Sigmoid colon (tissue), 7 donors: ENCODE results near the gene IFT43. TPM values are rescaled to one million over a fixed set of nuclear protein-coding genes. Genes with fewer than 3 reads are reported as not detected.

Experiments used
- DNase-seq: peaks from one replicate; pipeline ENCODE4 v3.0.0-alpha.2; 2019
- H3K27ac ChIP-seq, 4 donors: fragments of 200-600 bp; sonication (generic); one replicate each; pipeline ENCODE4 v1.5.1; 2016 to 2019; ENCODE audit warnings: mild to moderate bottlenecking in 1 of 4
- H3K27me3 ChIP-seq, 3 donors: fragments of 200-600 bp; sonication (generic); one replicate each; pipeline ENCODE4 v1.5.1; 2019; ENCODE audit warnings: mild to moderate bottlenecking in 1 of 3
- H3K36me3 ChIP-seq, 4 donors: fragments of 200-600 bp; sonication (generic); one replicate each; pipeline ENCODE4 v1.5.1; 2016 to 2019
- H3K4me1 ChIP-seq, 4 donors: fragments of 200-600 bp; sonication (generic); one replicate each; pipeline ENCODE4 v1.5.1; 2017 to 2019
- H3K4me3 ChIP-seq, 4 donors: fragments of 200-600 bp; sonication (generic); one replicate each; pipeline ENCODE4 v1.5.1; 2017 to 2019; ENCODE audit warnings: mild to moderate bottlenecking in 2 of 4, moderate library complexity in 1 of 4
- H3K9me3 ChIP-seq, 4 donors: fragments of 200-600 bp in 3 of 4; sonication (generic) in 3 of 4; one replicate each; pipeline versions ENCODE4 v1.5.1 to v1.6.1; 2013 to 2019
- EP300 ChIP-seq, 4 donors: sonication (generic); formaldehyde crosslinking; IDR thresholded peaks; one replicate each; pipeline ENCODE4 v1.6.1; 2017; ENCODE audit warnings: antibody characterized with exemption in 4 of 4
- POLR2A ChIP-seq, 2 donors: fragments of 450-650 bp; IDR thresholded peaks; one replicate each; pipeline ENCODE4 v1.6.1; 2016; ENCODE audit warnings: antibody characterized with exemption in 2 of 2, mild to moderate bottlenecking in 2 of 2, moderate library complexity in 2 of 2
- POLR2AphosphoS5 ChIP-seq, 4 donors: sonication (generic); formaldehyde crosslinking; IDR thresholded peaks; one replicate each; pipeline ENCODE4 v1.6.1; 2017; ENCODE audit warnings: antibody characterized with exemption in 4 of 4
- WGBS, 2 donors: extraction: QIAGEN DNeasy Blood & Tissue Kit; methylation state at CpG; one replicate each; pipeline ENCODE4 v1.1.7; 2013; 5-methylcytosine and 5-hydroxymethylcytosine counted together
- intact Hi-C: fragments of 100-400 bp; cut with DNase I; formaldehyde crosslinking; loops from one replicate; pipeline ENCODE4 v1.15.1; 2023
- polyA plus RNA-seq, 3 donors: library from polyadenylated mRNA; stranded (reverse); fragments of 200-250 nt; gene quantifications; one replicate each; pipeline ENCODE4 v1.2.3, GENCODE V29; 2013
- total RNA-seq, 4 donors: library from RNA; depleted of rRNA; stranded (reverse); fragments of >200 nt; gene quantifications; one replicate each; pipeline ENCODE4 v1.1.0, GENCODE V29; 2016
- TF ChIP-seq, protein P1 (sequence below), 4 experiments: fragments of 450-650 bp in 3 of 4; fragments of 200-600 bp in 1 of 4; IDR thresholded peaks; one replicate each; pipeline ENCODE4 v1.5.1; 2016 to 2019; ENCODE audit warnings: antibody characterized with exemption in 4 of 4, mild to moderate bottlenecking in 3 of 4, moderate library complexity in 2 of 4
- donor health status: healthy with polysubstance abuse.
- donor health status: Bipolar disorder and iron deficiency.
- donor health status: healthy.

The IFT43 gene
- total and polyA plus RNA-seq, 7 donors: 31.4 to 63.7 (median 42.8) TPM

DNA sequence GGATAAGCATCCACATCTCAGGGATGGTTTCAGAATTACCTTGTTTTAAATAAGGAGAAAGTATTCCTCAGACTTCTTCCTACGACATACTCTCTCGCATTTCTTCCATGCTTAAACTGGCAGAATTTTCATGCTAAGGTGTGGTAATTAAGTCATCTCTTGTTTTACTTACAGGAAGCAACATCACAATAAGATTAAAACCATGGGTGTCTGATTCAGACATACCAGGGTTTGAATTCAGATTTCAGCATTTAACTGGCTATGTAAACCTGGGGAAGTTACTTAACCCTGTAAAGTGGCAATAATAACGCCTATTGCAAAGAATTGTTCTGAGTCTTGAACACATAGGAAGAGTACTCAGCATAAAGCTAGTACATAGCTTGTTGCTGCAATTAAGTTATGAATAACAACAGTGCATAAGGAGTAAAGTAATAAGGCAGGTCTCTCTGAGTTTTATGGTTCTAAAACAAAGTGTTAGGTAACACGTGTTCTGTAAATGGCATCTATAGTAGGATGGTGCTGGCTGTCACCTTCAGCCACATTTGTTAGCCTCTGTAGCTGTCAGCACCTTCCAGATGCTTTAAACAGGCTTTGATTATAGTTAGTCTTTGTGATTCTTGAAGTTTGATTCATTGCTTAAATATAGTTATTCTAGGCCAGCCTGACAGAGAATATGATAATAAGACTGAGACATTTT, 38.8 kb downstream of the IFT43 start:
- intact Hi-C loops: no loop called here
- H3K36me3 ChIP-seq: peaks cover 0 to 21% (median 0%) of the 10 kb centered on the region in 4 donors
- TF ChIP-seq, protein P1, sequence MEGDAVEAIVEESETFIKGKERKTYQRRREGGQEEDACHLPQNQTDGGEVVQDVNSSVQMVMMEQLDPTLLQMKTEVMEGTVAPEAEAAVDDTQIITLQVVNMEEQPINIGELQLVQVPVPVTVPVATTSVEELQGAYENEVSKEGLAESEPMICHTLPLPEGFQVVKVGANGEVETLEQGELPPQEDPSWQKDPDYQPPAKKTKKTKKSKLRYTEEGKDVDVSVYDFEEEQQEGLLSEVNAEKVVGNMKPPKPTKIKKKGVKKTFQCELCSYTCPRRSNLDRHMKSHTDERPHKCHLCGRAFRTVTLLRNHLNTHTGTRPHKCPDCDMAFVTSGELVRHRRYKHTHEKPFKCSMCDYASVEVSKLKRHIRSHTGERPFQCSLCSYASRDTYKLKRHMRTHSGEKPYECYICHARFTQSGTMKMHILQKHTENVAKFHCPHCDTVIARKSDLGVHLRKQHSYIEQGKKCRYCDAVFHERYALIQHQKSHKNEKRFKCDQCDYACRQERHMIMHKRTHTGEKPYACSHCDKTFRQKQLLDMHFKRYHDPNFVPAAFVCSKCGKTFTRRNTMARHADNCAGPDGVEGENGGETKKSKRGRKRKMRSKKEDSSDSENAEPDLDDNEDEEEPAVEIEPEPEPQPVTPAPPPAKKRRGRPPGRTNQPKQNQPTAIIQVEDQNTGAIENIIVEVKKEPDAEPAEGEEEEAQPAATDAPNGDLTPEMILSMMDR (IDR thresholded peaks at IDR 0.05): no peak
- TF ChIP-seq POLR2A (IDR thresholded peaks at IDR 0.05) (no peak), POLR2AphosphoS5 (IDR thresholded peaks at IDR 0.05) (no peak), EP300 (IDR thresholded peaks at IDR 0.05) (no peak)
- 65 to 87% methylated on average over 4 of the region's 4 CpGs for WGBS, 2 donors
- H3K4me3 ChIP-seq: no peak overlapping the region
- no peak for DNase-seq
- no peaks in the 10 kb centered on the region for H3K4me1 ChIP-seq
- H3K9me3 ChIP-seq: no peaks in the 10 kb centered on the region
- no peaks in the 10 kb centered on the region for H3K27me3 ChIP-seq
- no peak overlapping the region for H3K27ac ChIP-seq

DNA sequence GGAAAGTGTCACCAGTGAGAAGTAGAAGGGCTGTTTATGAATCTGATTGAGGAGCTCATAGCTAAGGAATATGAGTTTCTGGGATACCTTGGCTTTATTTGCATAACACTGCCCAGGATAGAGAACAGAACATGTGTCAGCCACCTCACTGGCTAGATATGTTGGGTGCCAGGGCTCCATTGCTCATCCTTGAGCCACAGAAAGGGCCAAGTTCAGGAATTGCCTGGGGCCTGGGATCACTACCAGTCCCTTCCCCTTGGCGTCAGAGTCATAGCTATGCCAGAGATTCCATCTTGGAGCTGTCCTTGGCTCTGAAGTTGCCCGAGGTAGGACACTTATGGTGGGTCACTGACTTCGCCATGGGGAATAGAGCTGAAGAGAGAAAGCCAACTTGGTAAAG, 49.0 kb downstream of the IFT43 start:
- no peak for DNase-seq
- Histone ChIP-seq H3K27me3 (no peaks in the 10 kb centered on the region), H3K4me3 (no peak overlapping the region), H3K36me3 (peaks cover 0 to 16% (median 3%) of the 10 kb centered on the region in 4 donors), H3K4me1 (peaks cover 0 to 4% (median 0%) of the 10 kb centered on the region in 4 donors), H3K27ac (no peak overlapping the region), H3K9me3 (no peaks in the 10 kb centered on the region)
- WGBS, 2 donors: 97% methylated on average over 3 of the region's 3 CpGs
- TF ChIP-seq, protein P1 (IDR thresholded peaks at IDR 0.05): no peak
- no peak for TF ChIP-seq EP300 (IDR thresholded peaks at IDR 0.05)
- no peak for TF ChIP-seq POLR2A (IDR thresholded peaks at IDR 0.05)
- no peak for TF ChIP-seq POLR2AphosphoS5 (IDR thresholded peaks at IDR 0.05)
- intact Hi-C loops: no loop called here

DNA sequence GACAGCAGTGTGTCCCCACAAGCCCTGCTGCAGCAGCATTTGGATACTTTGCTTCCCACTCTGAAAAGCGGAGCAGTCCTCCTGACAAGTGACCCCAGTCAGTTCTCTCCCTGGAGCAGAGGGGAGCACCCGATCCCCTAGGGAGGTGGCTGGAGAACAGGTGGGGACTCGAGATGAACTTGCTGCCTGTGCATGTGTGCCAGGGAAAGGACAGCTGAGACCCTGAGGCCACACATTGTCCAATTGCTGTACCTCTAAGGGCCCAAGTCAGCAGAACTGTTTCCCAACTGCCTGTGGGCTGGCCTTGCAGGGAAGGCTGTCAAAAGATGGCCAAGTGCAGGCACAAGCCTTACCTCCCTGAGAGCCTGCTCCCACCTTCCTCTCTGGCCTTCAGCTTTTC, 55.1 kb downstream of the IFT43 start:
- Histone ChIP-seq H3K4me1 (no peaks in the 10 kb centered on the region), H3K27me3 (no peaks in the 10 kb centered on the region), H3K36me3 (peaks cover 0 to 14% (median 5%) of the 10 kb centered on the region in 4 donors), H3K9me3 (no peaks in the 10 kb centered on the region), H3K4me3 (no peak overlapping the region), H3K27ac (no peak overlapping the region)
- DNase-seq: no peak
- WGBS, 2 donors: 88 to 92% methylated on average over 3 of the region's 3 CpGs
- intact Hi-C loops: no loop called here
- TF ChIP-seq POLR2A (IDR thresholded peaks at IDR 0.05) (no peak), EP300 (IDR thresholded peaks at IDR 0.05) (no peak), POLR2AphosphoS5 (IDR thresholded peaks at IDR 0.05) (no peak)
- TF ChIP-seq, protein P1 (IDR thresholded peaks at IDR 0.05): no peak

DNA sequence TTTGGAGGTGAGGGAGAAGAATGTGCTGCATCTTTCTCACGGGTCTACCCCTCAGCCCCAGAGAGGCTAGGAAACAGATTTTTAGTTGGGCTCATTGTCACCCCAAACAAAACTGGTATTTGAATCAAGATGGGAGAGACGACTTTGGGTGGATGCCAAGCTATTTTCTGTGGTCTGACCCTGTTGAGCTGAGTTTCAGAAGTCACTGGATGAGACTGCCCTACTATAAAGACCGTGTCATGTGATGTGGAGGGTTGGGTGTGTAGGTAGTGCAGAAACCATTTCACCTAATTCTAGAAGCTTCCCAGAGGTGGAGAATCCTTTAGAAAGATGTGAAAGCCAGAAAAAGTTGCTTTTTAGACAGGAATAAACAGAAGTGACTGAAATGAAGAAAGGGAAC, 60.2 kb downstream of the IFT43 start:
- intact Hi-C loops: no loop called here

More for the DNA sequence above, 60.2 kb downstream of the IFT43 start:
- no peaks in the 10 kb centered on the region for H3K9me3 ChIP-seq
- no peak overlapping the region for H3K4me3 ChIP-seq
- DNase-seq: no peak
- 80 to 81% methylated on average over 3 of the region's 3 CpGs for WGBS, 2 donors
- H3K36me3 ChIP-seq: peaks cover 0 to 10% (median 4%) of the 10 kb centered on the region in 4 donors
- no peak overlapping the region for H3K27ac ChIP-seq
- H3K27me3 ChIP-seq: no peaks in the 10 kb centered on the region
- H3K4me1 ChIP-seq: no peaks in the 10 kb centered on the region
- TF ChIP-seq, protein P1 (IDR thresholded peaks at IDR 0.05): no peak
- no peak for TF ChIP-seq POLR2AphosphoS5 (IDR thresholded peaks at IDR 0.05)
- TF ChIP-seq EP300 (IDR thresholded peaks at IDR 0.05): no peak
- no peak for TF ChIP-seq POLR2A (IDR thresholded peaks at IDR 0.05)
